ENCODE data around the gene SAMD8.
A peak's percentile ranks its signal among the peaks of the same experiment; 100 is the strongest.
"Not testable (repeated sequence)": the region's sequence is repeated elsewhere in the genome, so short reads cannot be mapped to it uniquely, and the experiment has no call there.

The SAMD8 gene

DNA sequence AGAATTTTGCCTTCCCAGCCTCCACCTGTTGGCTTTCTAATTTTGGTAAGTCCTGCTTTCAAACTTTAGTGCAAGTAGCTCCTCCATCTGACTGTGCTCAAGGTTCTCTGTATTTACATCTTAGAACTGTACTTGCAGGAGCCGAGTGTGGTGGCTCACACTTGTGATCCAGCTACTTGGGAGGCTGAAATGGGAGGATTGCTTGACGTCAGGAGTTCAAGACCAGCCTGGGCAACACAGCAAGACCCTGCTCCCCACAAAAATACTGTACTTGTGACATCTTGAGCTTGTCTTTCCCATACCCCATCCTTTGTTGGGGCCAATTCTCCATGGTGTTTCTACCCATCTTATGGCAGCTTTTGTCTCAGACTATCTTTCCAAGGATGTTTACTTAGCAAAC, 94.5 kb downstream of the SAMD8 start:
- Mint-ChIP-seq H3K4me1 (peaks cover 47% of the 10 kb centered on the region), H3K27me3 (ENCODE audit: low read depth, poor library complexity) (peaks cover 26% of the 10 kb centered on the region), H3K9me3 (no peaks in the 10 kb centered on the region), H3K36me3 (ENCODE audit: low read depth) (no peaks in the 10 kb centered on the region), H3K27ac (no peak overlapping the region), H3K4me3 (no peak overlapping the region)
- TF ChIP-seq, protein P1, sequence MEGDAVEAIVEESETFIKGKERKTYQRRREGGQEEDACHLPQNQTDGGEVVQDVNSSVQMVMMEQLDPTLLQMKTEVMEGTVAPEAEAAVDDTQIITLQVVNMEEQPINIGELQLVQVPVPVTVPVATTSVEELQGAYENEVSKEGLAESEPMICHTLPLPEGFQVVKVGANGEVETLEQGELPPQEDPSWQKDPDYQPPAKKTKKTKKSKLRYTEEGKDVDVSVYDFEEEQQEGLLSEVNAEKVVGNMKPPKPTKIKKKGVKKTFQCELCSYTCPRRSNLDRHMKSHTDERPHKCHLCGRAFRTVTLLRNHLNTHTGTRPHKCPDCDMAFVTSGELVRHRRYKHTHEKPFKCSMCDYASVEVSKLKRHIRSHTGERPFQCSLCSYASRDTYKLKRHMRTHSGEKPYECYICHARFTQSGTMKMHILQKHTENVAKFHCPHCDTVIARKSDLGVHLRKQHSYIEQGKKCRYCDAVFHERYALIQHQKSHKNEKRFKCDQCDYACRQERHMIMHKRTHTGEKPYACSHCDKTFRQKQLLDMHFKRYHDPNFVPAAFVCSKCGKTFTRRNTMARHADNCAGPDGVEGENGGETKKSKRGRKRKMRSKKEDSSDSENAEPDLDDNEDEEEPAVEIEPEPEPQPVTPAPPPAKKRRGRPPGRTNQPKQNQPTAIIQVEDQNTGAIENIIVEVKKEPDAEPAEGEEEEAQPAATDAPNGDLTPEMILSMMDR (IDR thresholded peaks at IDR 0.05), result no peak
- no peak for DNase-seq

GRCh38 chr10:75206638-75207037, 95.2 kb downstream of the SAMD8 start:
- not testable (repeated sequence) for H3K9me3 Mint-ChIP-seq; H3K27ac Mint-ChIP-seq; H3K4me3 Mint-ChIP-seq; H3K36me3 Mint-ChIP-seq (ENCODE audit: low read depth); DNase-seq
- Mint-ChIP-seq H3K4me1 (peaks cover 53% of the 10 kb centered on the region), H3K27me3 (ENCODE audit: low read depth, poor library complexity) (peaks cover 21% of the 10 kb centered on the region)

GRCh38 chr10:75207079-75207856, 95.8 kb downstream of the SAMD8 start:
- H3K27ac Mint-ChIP-seq, result peak overlapping the region; percentile 65
- peak overlapping the region; percentile 25 for H3K4me3 Mint-ChIP-seq
- peaks cover 5% of the 10 kb centered on the region for H3K36me3 Mint-ChIP-seq (ENCODE audit: low read depth)
- peaks cover 15% of the 10 kb centered on the region for H3K27me3 Mint-ChIP-seq (ENCODE audit: low read depth, poor library complexity)
- peaks cover 59% of the 10 kb centered on the region for H3K4me1 Mint-ChIP-seq
- no peak for DNase-seq
- TF ChIP-seq, protein P1 (IDR thresholded peaks at IDR 0.05), result no peak
- H3K9me3 Mint-ChIP-seq, result no peaks in the 10 kb centered on the region

DNA sequence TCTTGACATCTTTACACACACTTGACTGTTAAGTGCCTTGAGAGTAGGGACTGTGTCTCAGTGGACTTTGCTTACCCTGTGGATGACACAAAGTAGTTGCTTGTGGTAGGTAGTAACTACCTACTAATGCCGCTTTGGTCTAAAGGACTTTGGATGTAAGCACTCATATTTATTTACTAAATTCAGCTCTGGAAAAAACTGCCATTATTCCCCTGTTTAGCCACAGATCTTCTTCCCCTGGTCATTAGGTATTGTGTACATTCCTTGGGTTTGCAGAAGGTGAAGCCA, 96.3 kb downstream of the SAMD8 start:
- TF ChIP-seq, protein P1 (IDR thresholded peaks at IDR 0.05), result no peak
- H3K36me3 Mint-ChIP-seq (ENCODE audit: low read depth), result peaks cover 11% of the 10 kb centered on the region
- H3K4me3 Mint-ChIP-seq, result peak overlapping the region; percentile 63
- H3K4me1 Mint-ChIP-seq, result peaks cover 60% of the 10 kb centered on the region
- peaks cover 14% of the 10 kb centered on the region for H3K27me3 Mint-ChIP-seq (ENCODE audit: low read depth, poor library complexity)
- H3K9me3 Mint-ChIP-seq, result no peaks in the 10 kb centered on the region
- DNase-seq, result no peak
- H3K27ac Mint-ChIP-seq, result peak overlapping the region; percentile 53

DNA sequence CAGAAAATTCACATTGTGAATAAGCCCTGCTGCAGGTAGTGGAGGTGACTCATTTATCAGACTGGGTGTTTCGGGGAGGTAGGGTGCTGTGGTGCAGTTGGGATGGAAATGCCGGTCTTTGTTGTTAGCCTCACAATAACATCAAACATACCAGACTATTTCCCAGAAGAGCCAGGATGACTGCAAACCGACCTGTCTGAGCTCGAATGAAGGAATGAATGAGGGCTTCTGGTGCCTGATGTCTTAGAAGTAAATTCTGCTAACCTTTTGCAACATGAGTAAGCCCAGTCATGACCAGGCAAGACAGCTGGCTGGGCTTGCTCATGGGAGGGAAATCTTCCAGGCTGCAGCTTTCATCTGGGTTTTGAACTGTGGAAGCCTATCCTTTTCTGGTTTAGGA, 96.7 kb downstream of the SAMD8 start:
- H3K27ac Mint-ChIP-seq, result peak overlapping the region; percentile 53
- TF ChIP-seq, protein P1 (IDR thresholded peaks at IDR 0.05), result no peak
- peaks cover 14% of the 10 kb centered on the region for H3K27me3 Mint-ChIP-seq (ENCODE audit: low read depth, poor library complexity)
- no peaks in the 10 kb centered on the region for H3K9me3 Mint-ChIP-seq
- H3K4me3 Mint-ChIP-seq, result peak overlapping the region; percentile 63
- H3K36me3 Mint-ChIP-seq (ENCODE audit: low read depth), result peaks cover 14% of the 10 kb centered on the region
- no peak for DNase-seq
- peaks cover 59% of the 10 kb centered on the region for H3K4me1 Mint-ChIP-seq

DNA sequence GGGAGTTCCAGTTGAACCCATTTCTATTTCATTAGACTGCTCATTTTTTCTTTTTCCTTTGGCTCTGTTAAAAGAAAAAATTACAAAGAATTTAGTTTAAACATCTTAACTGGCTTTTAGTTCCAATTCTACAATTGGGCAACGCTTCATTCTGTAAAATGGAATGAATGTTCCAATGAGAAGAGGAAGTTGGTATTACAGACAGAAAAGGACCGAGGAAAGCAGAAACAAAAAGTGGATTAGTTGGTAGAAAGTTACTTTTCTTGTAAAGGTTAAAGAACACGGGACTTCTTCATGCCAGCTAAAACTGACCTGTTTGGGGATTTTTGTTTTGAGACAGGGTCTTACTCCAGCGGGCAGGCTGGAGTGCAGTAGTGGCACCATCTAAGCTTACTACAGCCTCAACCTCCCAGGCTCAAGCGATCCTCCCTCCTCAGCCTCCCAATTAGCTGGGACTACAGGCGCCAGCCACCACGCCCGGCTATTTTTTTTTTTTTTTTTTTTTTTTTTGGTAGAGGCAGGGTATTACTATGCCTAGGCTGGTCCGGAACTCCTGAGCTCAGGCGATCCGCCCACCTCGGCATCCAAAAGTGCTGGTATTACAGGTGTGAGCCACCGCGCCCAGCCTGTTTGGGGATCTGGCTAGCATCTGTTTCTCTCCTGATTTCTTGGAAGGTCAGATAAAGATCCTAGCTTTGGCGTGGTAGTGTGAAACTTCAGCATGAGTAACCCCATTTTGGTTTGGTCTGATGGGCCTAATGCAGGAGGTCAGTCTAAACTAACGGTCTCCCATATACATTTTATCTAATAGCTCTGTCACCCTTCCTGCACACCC, 97.8 kb downstream of the SAMD8 start:
- H3K9me3 Mint-ChIP-seq, result no peaks in the 10 kb centered on the region
- TF ChIP-seq, protein P1 (IDR thresholded peaks at IDR 0.05), result no peak
- H3K36me3 Mint-ChIP-seq (ENCODE audit: low read depth), result peaks cover 23% of the 10 kb centered on the region
- H3K4me3 Mint-ChIP-seq, result peak overlapping the region; percentile 96
- no peak for DNase-seq
- H3K4me1 Mint-ChIP-seq, result peaks cover 57% of the 10 kb centered on the region
- peak overlapping the region; percentile 99 for H3K27ac Mint-ChIP-seq
- peaks cover 10% of the 10 kb centered on the region for H3K27me3 Mint-ChIP-seq (ENCODE audit: low read depth, poor library complexity)
